ENCODE results near the gene RPS27A.

- TF ChIP-seq CTCF (IDR thresholded peaks at IDR 0.05; ENCODE audit: borderline replicate concordance, extremely low read depth, low read length, poor library complexity, severe bottlenecking) (no peak), EZH2 (IDR thresholded peaks at IDR 0.05; ENCODE audit: borderline replicate concordance, low read depth, low read length, severe bottlenecking) (no peak)
Measured at GRCh38 chr2:55247025-55247424, 14.5 kb downstream of the RPS27A start.

Data from DND-41 (cell line).